Gastrocnemius medialis (tissue), 4 donors: Measurements from ENCODE around the gene PXMP4.

Source experiments
- POLR2A ChIP-seq, 2 donors: fragments of 450-650 bp; IDR thresholded peaks; one replicate each; pipeline ENCODE4 v1.6.1; 2017; ENCODE audit warnings: antibody characterized with exemption in 2 of 2, mild to moderate bottlenecking in 2 of 2, moderate library complexity in 2 of 2
- TF ChIP-seq, protein P1 (sequence below), 5 experiments: fragments of 450-650 bp in 3 of 5; fragments of 200-600 bp in 2 of 5; sonication (generic) in 2 of 5; IDR thresholded peaks in 4 of 5; conservative IDR thresholded peaks in 1 of 5; 1 replicate in 4 of 5; 2 replicates in 1 of 5; pipeline ENCODE4 v1.5.1; 2016 to 2019; ENCODE audit warnings: antibody characterized with exemption in 5 of 5, mild to moderate bottlenecking in 3 of 5, moderate library complexity in 3 of 5

DNA sequence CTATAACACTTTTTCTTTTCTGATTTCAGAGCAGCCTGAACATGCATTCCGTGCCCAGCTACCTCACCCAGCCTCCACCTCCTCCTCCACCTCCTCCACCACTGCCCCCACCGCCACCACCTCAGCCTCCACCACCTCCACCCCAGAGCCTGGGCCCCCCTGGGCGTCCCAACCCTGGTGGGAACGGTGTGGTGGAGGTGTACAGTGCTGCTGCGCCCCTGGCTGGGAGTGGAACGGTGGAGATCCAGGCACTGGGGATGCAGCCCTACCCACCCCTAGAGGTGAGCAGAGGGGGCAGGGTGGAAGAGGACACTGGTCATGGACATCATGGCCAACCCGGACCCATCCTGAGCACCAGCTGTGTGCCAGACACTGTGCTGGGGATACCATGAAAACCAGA lies 33.0 kb upstream of the PXMP4 start:
- TF ChIP-seq, protein P1, sequence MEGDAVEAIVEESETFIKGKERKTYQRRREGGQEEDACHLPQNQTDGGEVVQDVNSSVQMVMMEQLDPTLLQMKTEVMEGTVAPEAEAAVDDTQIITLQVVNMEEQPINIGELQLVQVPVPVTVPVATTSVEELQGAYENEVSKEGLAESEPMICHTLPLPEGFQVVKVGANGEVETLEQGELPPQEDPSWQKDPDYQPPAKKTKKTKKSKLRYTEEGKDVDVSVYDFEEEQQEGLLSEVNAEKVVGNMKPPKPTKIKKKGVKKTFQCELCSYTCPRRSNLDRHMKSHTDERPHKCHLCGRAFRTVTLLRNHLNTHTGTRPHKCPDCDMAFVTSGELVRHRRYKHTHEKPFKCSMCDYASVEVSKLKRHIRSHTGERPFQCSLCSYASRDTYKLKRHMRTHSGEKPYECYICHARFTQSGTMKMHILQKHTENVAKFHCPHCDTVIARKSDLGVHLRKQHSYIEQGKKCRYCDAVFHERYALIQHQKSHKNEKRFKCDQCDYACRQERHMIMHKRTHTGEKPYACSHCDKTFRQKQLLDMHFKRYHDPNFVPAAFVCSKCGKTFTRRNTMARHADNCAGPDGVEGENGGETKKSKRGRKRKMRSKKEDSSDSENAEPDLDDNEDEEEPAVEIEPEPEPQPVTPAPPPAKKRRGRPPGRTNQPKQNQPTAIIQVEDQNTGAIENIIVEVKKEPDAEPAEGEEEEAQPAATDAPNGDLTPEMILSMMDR (IDR thresholded peaks at IDR 0.05 in 4 of 5, conservative IDR thresholded peaks at IDR 0.05 in 1 of 5), result no peak
- no peak for TF ChIP-seq POLR2A (IDR thresholded peaks at IDR 0.05)
